Measurements from ENCODE around the gene LILRB3.
"Not testable (repeated sequence)": the region's sequence is repeated elsewhere in the genome, so short reads cannot be mapped to it uniquely, and the experiment has no call there.

Gene LILRB3

DNA sequence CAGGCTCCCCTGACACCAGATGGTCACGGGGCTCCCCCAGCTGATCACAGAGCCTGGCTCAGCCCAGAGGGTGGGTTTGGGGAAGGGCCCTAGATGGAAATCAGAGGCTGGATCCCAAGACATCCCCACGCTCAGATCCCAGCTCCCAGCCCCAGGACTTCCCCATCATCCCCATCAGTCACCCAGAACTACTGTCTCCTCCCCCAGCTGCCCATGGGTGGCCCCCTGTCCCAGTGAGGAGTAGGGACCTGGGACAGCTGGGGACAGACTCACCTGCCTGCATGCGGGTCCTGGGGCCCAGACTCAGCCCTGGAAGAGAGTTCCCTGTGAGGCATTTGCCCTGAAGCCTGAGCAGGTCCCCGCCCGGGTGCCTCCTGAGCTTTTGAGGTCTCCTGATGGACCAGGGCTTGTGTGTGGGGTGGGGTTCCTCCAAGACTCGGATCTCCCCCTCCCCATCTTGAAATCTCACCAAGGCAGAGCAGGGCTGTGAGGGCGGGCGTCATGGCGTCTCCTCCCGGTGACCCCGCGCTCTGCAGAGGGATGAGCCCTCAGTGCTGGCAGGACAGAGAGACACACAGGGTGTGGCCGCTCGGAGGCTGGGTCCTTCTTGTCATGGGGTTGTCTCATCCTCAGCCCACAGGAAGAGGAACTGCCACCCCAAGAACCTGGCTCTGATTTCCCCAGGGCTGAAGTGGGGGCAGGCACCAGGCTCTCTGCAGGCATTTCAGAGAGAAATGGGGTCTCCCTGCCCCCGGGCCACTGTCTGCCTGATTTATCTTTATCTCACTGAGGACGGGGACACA, at the start of gene LILRB3:
TSS of gene LILRB3 (minus strand) at position 534 of the 803 bp plus-strand sequence. CDS start at position 503, 31 bp downstream.
- DNase-seq (ENCODE audit: low read depth in 2 of 2), result not testable (repeated sequence)

DNA sequence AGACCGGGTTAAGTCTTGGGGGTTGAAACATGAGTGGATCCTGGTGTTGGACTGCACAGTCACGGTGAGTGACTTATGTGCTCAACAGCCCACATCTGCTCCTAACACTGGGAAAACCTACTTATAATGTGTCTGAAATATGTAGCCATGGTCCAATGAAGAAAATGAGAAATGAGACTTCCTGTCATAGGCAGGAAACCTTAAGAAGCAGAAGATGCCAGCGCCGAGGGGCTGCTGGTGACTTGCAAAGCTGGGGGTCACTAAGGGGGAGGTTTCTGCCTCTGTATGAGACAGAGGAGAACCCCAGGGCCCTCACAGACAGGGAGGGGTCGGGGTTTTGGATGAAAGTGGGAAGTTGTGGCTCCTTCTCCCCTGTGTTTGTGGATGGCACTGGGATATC, 49.4 kb upstream of the LILRB3 start:
- DNase-seq (ENCODE audit: low read depth in 2 of 2), result not testable (repeated sequence)

DNA sequence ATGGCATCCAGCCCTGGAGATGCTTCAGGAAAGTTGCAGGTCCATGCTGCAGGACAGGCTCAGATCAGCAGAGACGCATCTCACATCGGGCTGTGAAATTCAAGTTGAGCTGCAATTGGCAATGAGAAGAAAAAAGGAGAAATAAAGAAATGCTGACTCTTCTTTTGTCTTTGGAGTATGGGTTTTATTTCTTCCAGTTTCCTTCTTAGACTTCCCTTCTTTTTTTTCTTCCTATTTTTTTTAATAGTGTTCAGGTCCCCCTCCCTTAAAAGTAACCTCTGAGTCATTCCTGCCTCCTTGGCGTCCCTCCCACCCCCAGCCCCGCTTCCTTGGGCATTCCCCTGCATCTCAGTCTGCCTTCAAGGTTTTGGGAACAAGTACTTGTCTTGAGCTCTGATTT, 48.8 kb upstream of the LILRB3 start:
- not testable (repeated sequence) for DNase-seq (ENCODE audit: low read depth in 2 of 2)

DNA sequence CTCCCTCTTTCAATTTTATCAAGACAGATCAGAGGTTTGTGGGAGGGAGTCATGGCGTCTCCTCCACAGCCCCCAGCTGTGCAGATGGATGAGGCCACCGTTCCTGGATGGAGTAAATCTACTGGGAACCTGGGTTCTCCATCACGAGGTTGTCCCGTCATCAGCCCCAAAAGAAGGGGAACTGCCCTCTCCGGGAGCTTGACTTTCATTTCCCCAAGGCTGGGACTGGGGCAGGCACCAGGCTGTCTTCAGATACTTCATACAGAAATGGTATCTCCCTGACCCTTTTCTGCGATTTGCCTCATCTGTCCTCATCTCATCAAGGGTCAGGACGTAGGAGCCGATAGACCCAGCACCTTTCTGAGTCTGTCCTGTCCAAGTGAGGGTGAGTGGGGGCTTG, 48.3 kb upstream of the LILRB3 start:
- no peak for DNase-seq (ENCODE audit: low read depth in 2 of 2)

DNA sequence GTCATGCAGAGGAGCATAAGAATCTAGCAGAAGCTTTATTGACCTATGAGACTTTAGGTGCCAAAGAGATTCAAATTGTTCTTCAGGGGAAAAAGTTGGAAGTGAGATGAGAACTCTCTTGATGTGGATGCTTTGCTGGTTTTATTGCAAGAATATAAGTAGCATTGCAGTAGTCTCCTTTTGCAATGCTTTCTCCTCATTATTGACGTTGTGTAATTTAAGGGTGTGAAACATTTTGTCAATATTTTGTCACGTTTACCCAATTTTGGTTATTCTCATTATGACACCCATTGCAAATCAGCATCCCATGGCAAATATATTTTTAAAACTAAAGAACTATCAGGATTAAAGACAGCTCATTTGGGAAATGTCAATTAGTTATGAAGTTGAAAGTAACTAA, 46.1 kb upstream of the LILRB3 start:
- no peak for DNase-seq (ENCODE audit: low read depth in 2 of 2)

DNA sequence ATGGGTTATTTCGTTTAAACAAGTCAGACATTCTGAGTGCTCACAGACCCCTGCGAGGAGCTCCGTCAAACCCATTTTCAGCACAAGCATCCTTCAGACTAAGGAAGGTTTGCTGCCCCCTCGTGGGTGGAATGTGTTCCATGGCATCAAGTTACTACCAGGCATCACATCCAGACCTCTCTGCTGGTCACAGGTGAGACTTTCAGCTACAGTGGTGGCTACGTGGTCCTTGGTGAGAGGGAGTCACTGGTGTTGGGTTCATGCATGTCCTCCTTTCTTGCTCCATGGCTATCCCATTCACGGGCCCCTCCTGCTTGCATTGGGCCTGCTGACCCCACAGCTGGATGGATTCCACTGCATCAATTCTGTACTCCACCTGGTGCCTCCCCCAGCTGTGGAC, 43.3 kb upstream of the LILRB3 start:
- peak; percentile 20 to 30 for DNase-seq (ENCODE audit: low read depth in 2 of 2)

DNA sequence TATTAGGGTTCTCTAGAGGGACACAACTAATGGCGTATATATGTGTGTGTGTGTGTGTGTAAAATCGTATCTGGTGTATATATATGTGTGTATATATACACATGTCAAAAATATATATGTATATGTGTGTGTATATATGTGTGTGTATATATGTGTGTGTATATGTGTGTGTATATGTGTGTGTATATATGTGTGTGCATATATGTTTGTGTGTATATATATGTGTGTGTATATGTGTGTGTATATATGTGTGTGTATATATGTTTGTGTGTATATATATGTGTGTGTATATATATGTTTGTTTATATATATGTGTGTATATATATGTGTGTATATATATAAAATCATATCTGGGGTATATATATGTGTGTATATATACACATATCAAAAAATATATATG, 39.7 kb upstream of the LILRB3 start:
- no peak for DNase-seq (ENCODE audit: low read depth in 2 of 2)

DNA sequence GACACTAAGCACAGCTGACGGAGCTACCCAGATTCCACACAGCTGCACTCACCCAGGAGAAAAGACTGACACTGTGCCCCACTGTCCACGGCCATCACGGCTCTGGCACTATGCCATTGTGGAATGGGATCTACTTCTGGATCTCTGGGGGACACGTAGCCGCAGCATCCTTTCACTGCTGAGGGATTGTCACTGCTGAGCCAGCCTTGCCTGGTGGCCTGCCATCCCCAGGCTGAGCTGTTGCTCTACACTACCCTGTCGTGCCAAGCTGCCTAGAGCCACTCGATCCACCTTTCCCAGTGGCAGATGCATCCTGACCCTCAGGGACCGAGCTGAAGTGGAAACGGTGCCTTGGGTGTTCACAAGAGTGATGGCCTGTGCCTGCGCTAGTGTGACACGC, 39.3 kb upstream of the LILRB3 start:
- DNase-seq (ENCODE audit: low read depth in 2 of 2), result no peak

DNA sequence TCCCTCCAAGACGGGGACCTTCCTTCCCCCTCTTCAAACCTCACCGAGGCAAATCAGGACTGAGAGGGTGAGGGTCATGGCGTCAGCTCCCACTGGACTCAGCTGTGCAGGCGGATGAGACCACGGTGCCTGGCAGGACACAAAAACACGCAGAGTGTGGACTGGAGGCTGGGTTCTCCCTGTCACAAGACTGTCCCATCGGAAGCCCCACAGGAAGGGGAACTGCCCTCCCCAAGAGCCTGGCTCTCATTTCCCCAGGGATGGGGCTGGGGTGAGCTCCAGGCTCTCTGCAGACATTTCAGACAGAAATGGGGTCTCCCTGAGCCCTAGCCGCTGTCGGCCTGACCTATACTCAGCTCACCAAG, 34.3 kb upstream of the LILRB3 start, which contains the start of gene LILRB5:
TSS of gene LILRB5 (minus strand) at position 158 of the 365 bp plus-strand sequence. CDS start at position 78, 80 bp downstream.
- DNase-seq (ENCODE audit: low read depth in 2 of 2), result no peak

DNA sequence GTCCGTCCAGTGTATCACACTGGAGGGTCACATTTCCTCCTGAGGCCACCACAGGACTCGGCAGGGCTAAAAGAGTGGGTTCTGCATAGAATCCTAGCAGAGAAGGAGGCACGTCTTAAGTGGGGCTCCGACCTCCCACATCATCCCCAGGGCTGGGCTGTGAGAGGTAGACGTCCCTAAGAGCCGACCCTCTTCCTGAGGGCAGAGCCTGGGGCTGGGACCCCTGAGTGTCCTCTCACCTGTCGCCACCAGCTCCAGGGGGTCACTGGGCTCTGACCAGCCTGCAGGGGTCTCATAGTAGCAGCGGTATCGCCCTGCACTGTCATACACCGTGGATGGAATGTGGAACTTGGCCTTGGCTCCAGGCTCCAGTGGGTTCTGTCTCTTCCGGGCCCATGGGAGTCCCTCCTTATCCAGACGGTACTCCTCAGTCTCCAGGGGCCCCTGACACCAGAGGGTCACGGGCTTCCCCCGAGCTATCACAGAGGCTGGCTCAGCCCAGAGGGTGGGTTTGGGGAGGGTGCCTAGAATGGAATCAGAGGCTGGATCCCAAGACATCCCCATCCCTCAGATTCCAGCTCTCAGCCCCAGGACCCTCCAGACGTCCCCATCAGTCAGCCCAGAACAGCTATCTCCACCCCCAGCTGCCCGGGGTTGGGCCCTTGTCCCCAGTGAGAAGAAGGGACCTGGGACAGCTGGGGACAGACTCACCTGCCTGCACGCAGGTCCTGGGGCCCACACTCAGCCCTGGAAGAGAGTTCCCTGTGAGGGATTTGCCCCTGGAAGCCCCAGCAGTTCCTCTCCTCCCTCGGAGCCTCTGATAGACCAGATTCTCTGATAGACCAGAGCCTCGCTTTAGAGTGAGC, 33.7 kb upstream of the LILRB3 start:
- no peak for DNase-seq (ENCODE audit: low read depth in 2 of 2)

DNA sequence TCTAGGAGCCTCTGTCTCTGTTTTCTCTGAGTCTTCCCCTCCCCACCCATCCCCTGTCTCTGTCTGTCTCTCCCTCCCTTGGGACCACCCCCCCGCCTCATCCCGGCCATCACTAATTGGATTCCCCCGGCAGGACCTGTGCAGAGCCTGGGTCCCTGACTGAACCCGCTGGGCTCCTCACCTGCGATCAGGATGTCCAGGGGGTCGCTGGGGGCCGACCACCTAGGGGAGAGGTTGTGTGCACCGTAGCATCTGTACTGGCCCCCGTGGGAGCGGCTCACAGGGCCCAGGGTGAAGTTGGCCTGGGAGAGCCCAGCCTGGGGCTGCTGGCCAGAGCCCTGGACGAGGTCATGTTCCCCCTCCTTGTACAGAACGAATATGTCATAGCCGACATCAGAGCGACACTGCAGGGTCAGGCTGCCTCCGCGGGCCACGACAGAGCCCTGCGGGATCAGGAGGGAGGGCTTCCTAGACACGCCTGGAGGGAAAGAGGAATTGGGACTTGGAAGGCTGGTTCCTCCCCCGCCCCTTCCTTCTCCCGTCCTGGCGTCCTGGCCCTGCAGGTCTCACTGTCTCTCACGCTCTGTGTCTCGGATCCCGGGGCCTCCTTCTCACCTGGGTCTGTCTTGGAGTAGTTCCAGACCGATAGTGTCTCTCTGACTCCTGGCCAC, 32.4 kb upstream of the LILRB3 start:
- no peak for DNase-seq (ENCODE audit: low read depth in 2 of 2)

DNA sequence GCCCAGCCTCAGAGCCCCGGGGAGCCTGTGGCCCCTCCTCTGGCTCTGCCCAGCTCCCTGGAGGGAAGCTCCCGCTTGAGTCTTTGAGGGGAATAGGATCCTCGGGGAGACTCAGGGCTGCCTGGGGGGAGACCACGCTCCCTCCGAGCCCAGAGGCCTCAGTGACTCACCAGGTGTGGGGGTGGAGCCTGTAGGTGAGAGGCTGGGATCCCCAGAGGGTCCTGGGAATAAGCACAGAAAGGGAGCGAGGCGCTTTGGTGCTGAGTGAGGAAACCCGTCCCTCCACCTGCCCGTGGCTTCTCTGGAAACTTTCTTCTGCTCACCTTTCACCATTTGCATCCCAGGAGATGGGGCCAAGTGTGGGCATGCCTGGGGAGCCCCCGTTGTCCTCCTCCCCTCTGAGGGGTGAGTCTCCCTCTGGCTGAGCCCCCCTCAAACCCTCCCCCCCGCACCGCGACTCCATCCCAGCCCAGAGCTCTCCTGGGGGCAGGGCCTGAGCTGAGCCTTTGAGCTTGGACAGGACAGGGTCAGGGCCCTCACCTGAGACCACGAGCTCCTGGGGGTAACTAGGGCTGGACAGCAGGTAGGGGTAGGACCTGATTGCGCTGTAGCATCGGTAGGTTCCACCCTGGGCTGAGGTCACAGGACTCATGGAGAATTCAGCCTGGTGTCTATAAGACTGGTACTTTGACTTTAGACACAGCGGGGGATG, 31.5 kb upstream of the LILRB3 start:
- no peak for DNase-seq (ENCODE audit: low read depth in 2 of 2)

DNA sequence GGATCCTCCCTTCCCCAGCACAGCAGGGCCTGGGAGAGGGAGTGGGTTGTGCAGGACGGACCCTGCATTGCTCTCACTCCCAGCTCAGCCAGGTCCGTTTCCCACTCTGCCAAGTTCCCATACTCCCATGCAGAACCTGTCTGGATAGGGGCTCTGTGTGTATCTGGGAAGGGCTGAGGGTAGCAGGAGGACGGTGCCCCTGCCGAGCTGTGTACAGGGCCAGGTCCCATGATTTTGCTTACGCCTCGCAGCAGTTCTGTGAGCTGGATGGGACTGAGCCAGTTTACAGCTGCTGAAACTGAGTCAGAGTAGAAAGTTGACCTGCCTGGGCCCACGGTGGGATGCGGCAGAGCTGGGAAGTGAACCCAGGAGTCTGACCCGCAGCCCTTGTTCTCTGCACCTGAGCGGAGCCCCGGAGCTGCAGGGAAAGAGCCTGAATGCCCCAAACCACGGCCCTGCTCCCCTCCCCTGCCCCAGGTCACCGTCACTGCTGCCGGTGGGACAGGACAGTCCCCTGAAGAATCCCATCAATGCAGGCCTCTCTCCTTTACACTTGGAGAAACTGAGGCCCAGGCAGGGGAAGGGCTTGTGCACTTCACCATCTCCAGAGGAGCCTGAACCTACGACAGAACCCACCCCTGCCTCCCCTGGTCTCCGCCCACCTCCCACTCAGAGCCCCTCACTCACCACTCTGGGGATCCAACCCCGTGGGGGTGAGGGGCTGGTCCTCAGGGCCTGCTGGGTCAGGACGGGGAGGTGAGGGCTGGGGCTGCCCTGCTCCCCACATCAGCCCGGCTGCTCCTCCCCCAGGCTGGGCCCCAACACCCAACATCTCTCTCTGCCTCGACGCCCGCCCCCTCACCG, 30.8 kb upstream of the LILRB3 start:
- DNase-seq (ENCODE audit: low read depth in 2 of 2), result no peak

DNA sequence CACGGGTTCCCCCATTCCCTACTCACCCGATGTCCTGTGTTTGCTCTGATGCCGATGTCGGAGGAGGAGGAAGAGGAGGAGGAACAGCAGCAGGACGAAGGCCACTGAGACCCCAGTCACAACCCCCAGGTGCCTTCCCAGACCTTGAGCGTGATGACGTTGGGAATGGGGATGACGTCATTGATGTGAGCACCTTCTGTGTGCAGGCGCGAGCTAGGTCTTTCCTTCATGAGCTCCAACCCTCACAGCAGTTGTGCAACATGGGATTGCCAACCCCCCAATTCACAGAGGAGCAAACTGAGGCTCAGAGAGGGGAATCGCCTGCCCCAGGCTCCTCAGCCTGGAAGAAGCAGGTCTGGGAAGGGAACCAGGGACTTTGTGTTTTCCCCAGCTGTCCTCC, 30.0 kb upstream of the LILRB3 start:
- no peak for DNase-seq (ENCODE audit: low read depth in 2 of 2)

DNA sequence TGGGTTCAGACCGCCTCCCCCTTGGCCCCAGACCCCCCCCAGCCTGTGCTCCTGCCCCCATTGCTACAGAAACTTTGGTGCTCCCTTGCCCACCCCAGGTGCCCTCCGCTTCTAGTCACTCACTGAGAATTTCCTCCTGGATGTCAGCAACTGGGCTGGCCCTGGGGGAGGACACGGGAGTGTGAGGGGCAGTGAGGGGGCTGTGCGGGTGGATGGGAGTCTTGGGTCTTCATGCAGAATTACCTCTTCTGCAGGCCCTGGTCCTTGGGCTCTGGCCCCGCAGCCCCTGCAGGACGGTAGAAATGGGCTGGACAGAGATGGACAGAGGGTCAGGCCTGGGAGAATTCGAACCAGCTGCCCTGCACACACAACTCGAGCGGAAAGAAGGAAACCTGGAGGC, 29.4 kb upstream of the LILRB3 start:
- no peak for DNase-seq (ENCODE audit: low read depth in 2 of 2)

DNA sequence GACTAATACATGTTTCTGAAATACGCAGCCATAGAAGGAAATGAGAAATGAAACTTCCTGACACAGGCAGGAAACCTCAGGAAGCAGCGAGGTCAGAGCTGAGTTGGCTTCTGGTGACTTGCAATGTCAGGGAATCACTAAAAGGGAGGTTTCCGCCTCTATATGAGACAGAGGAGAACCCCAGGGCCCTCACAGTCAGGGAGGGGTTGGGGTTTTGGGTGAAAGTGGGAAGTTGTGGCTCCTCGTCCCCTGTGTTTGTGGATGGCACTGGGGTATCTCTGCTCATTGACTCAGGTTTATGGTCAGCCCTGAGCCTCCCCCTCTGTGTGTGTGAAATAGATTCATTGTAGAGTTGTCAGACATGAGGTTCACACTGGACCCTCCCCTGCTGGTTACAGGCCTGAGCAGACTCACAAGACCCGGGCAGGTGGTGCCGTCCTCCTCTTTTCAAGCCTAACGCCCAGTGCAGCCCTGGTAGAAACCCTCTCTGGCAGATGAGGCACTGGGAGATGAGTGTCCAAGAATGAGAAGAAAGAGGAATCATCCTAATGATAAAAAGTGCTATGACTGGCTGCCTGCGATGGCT, 25.3 kb upstream of the LILRB3 start:
- no peak for DNase-seq (ENCODE audit: low read depth in 2 of 2)

DNA sequence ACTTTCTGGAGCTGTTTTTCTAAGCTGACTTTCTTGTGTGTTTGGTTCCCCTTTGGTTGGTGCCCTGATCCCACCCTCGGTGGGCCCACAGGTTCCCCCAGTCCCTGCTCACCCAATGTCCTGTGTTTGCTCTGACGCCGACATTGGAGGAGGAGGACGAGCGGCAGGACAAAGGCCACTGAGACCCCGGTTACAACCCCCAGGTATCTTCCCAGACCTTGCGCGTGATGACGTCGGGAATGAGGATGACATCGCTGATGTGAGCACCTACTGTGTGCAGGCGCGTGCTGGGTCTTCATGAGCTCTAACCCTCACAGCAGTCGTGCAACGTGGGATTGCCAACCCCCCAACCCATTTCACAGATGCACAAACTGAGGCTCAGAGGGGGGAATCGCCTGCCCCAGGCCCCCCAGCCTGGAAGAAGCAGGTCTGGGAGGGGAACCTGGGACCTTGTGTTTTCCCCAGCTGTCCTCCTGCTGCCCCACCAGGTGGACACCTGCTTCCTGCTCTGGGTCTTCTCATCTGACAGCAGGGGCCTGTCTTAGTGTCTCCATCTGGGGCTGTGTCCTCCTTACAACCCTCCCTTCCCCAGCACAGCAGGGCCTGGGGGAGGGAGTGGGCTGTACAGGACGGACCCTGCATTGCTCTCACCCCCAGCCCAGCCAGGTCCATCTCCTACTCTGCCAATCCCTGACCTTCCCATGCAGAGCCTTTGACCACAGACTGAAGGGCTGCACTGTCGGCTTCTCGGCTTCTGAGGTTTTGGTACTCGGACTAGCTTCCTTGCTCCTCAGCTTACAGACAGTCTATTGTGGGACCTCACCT, 24.5 kb upstream of the LILRB3 start:
- no peak for DNase-seq (ENCODE audit: low read depth in 2 of 2)

DNA sequence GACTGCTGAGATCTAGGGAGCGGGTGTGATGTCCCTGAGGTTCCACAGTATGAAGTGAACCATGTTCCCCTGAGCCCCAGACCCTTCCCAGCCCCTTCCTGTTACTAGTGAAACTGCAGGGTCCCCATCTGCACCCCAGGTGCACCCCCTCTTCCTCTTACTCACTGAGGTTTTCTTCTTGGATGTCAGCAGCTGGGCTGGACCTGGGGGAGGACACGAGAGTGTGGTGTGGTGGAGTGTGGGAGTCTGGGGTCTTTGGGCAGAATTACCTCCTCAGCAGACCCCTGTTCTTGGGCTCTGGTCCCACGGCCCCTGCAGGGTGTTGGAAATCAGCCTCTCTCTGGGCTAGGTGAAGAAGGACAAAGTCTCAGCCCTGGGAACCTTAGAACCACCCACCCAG, 23.1 kb upstream of the LILRB3 start:
- DNase-seq (ENCODE audit: low read depth in 2 of 2), result no peak

DNA sequence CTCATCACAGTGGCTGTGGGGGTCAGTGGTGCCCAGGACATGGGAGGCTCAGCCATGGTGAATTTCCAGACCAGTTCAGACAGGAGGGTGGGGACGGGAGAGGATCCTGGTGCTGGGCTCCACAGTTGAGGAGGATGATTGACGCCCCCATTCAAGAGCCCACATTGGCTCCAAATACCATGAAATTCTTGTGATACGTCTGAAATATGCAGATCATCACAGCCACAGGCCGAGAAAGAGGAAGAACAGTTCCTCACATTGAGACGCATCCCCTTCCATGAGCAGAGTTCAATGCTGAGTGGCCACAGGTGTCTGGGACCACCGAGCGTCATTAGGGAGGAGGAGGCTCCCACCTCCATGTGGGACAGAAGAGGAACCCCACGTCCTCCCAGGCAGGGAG, 21.0 kb upstream of the LILRB3 start:
- not testable (repeated sequence) for DNase-seq (ENCODE audit: low read depth in 2 of 2)
